Limb (tissue), 2 donors: Measurements from ENCODE around the gene MEAF6.
"Not testable (repeated sequence)": the region's sequence is repeated elsewhere in the genome, so short reads cannot be mapped to it uniquely, and the experiment has no call there.

ENCODE experiments used
- DNase-seq, 2 donors: peaks; one replicate each; pipeline ENCODE4 v3.0.0-alpha.2; 2016; ENCODE audit errors: extremely low spot score in 2 of 2

Gene MEAF6

GRCh38 chr1:37514350-37515184 lies at the start of gene MEAF6:
TSS of gene MEAF6 (minus strand) at chr1:37514766. CDS start at chr1:37514746, 20 bp downstream.
- DNase-seq: peak; percentile 84 to 92

- no peak for DNase-seq
Measured at GRCh38 chr1:37562984-37563383, 48.4 kb upstream of the MEAF6 start.

- DNase-seq: peak in 1 of 2 donors; percentile 36
Measured at GRCh38 chr1:37561133-37562132, 46.9 kb upstream of the MEAF6 start.

GRCh38 chr1:37560401-37561132 lies 46.0 kb upstream of the MEAF6 start:
- peak in 1 of 2 donors; percentile 15 for DNase-seq

GRCh38 chr1:37559957-37560379 lies 45.4 kb upstream of the MEAF6 start:
- DNase-seq: not testable (repeated sequence)

GRCh38 chr1:37559080-37559479 lies 44.5 kb upstream of the MEAF6 start:
- no peak for DNase-seq

- no peak for DNase-seq
Measured at GRCh38 chr1:37558411-37558810, 43.8 kb upstream of the MEAF6 start.

- no peak for DNase-seq
Measured at GRCh38 chr1:37557402-37557801, 42.8 kb upstream of the MEAF6 start.

- peak; percentile 90 to 94 for DNase-seq
Measured at GRCh38 chr1:37556712-37557196, 42.2 kb upstream of the MEAF6 start, which contains the start of gene DNALI1. TSS of gene DNALI1 (plus strand) at chr1:37556940. CDS start at chr1:37556995, 55 bp downstream.

- peak; percentile 92 to 95 for DNase-seq
Measured at GRCh38 chr1:37553927-37554808, 39.6 kb upstream of the MEAF6 start, which contains the start of gene SNIP1. TSS of gene SNIP1 (minus strand) at chr1:37554293. CDS start at chr1:37554229, 64 bp downstream.

GRCh38 chr1:37553598-37553926 lies 39.0 kb upstream of the MEAF6 start:
- DNase-seq: no peak

GRCh38 chr1:37549341-37549740 lies 34.8 kb upstream of the MEAF6 start:
- DNase-seq: no peak

- DNase-seq: no peak
Measured at GRCh38 chr1:37545019-37545418, 30.5 kb upstream of the MEAF6 start.

GRCh38 chr1:37544530-37544929 lies 30.0 kb upstream of the MEAF6 start:
- no peak for DNase-seq

- DNase-seq: no peak
Measured at GRCh38 chr1:37540036-37540785, 25.6 kb upstream of the MEAF6 start.

- not testable (repeated sequence) for DNase-seq
Measured at GRCh38 chr1:37539154-37539553, 24.6 kb upstream of the MEAF6 start.

- DNase-seq: no peak
Measured at GRCh38 chr1:37537378-37537777, 22.8 kb upstream of the MEAF6 start.

- no peak for DNase-seq
Measured at GRCh38 chr1:37533317-37534093, 18.9 kb upstream of the MEAF6 start.
